ENCODE measurements around the gene RASSF9. TPM values are rescaled to one million over a fixed set of nuclear protein-coding genes. Genes with fewer than 3 reads are reported as not detected.

RASSF9 gene
- total RNA-seq, 6 experiments from 2014 or later: 0.02 to 0.05 TPM; not detected in 4

GRCh38 chr12:85866986-85867776 is 31.0 kb upstream of the RASSF9 start:
- H3K4me3 Mint-ChIP-seq: no peak overlapping the region
- H3K9me3 Mint-ChIP-seq: no peaks in the 10 kb centered on the region; the same call in 1 of the 2 replicates
- no peaks in the 10 kb centered on the region; the same call in none of the 2 replicates for H3K27me3 Mint-ChIP-seq (ENCODE audit: insufficient read depth)
- H3K36me3 Mint-ChIP-seq (ENCODE audit: low read depth): no peaks in the 10 kb centered on the region
- peak; percentile 57 for DNase-seq
- peak; percentile 83 for TF ChIP-seq CTCF (IDR thresholded peaks at IDR 0.05)
- no peaks in the 10 kb centered on the region for H3K4me1 Mint-ChIP-seq (ENCODE audit: low read depth)
- no peak overlapping the region for H3K27ac Mint-ChIP-seq

GRCh38 chr12:85865890-85866289 is 29.7 kb upstream of the RASSF9 start:
- Mint-ChIP-seq H3K4me1 (ENCODE audit: low read depth) (no peaks in the 10 kb centered on the region), H3K27ac (no peak overlapping the region), H3K36me3 (ENCODE audit: low read depth) (no peaks in the 10 kb centered on the region), H3K27me3 (ENCODE audit: insufficient read depth) (no peaks in the 10 kb centered on the region; the same call in none of the 2 replicates), H3K4me3 (no peak overlapping the region), H3K9me3 (peaks cover under 1% of the 10 kb centered on the region; the same call in 1 of the 2 replicates)
- no peak for TF ChIP-seq CTCF (IDR thresholded peaks at IDR 0.05)
- no peak for DNase-seq

GRCh38 chr12:85856966-85857365 is 20.8 kb upstream of the RASSF9 start:
- no peak overlapping the region for H3K4me3 Mint-ChIP-seq
- H3K9me3 Mint-ChIP-seq: peaks cover 9% of the 10 kb centered on the region; the same call in 1 of the 2 replicates
- H3K27ac Mint-ChIP-seq: no peak overlapping the region
- no peak for TF ChIP-seq CTCF (IDR thresholded peaks at IDR 0.05)
- peaks cover 3% of the 10 kb centered on the region; the same call in 1 of the 2 replicates for H3K27me3 Mint-ChIP-seq (ENCODE audit: insufficient read depth)
- H3K36me3 Mint-ChIP-seq (ENCODE audit: low read depth): no peaks in the 10 kb centered on the region
- DNase-seq: no peak
- no peaks in the 10 kb centered on the region for H3K4me1 Mint-ChIP-seq (ENCODE audit: low read depth)

- no peaks in the 10 kb centered on the region for H3K36me3 Mint-ChIP-seq (ENCODE audit: low read depth)
- TF ChIP-seq CTCF (IDR thresholded peaks at IDR 0.05): no peak
- H3K9me3 Mint-ChIP-seq: peaks cover 5% of the 10 kb centered on the region; the same call in 1 of the 2 replicates
- peaks cover 3% of the 10 kb centered on the region; the same call in 1 of the 2 replicates for H3K27me3 Mint-ChIP-seq (ENCODE audit: insufficient read depth)
- DNase-seq: no peak
- no peaks in the 10 kb centered on the region for H3K4me1 Mint-ChIP-seq (ENCODE audit: low read depth)
- H3K4me3 Mint-ChIP-seq: no peak overlapping the region
- no peak overlapping the region for H3K27ac Mint-ChIP-seq
Observed at GRCh38 chr12:85855305-85855704, 19.1 kb upstream of the RASSF9 start.

- Mint-ChIP-seq H3K27ac (no peak overlapping the region), H3K27me3 (ENCODE audit: insufficient read depth) (peaks cover 5% of the 10 kb centered on the region; the same call in 1 of the 2 replicates), H3K9me3 (no peaks in the 10 kb centered on the region; the same call in 1 of the 2 replicates), H3K4me1 (ENCODE audit: low read depth) (no peaks in the 10 kb centered on the region), H3K36me3 (ENCODE audit: low read depth) (no peaks in the 10 kb centered on the region), H3K4me3 (no peak overlapping the region)
- DNase-seq: no peak
- TF ChIP-seq CTCF (IDR thresholded peaks at IDR 0.05): no peak
Observed at GRCh38 chr12:85849344-85849743, 13.1 kb upstream of the RASSF9 start.

Data from HFFc6 (cell line).